B cell (primary cell): ENCODE measurements around the gene ERC2. TPM values are rescaled to one million over a fixed set of nuclear protein-coding genes. Genes with fewer than 3 reads are reported as not detected.

ENCODE experiments used
- ATAC-seq: fragments of 200-7000 bp; cut with Tn5 transposase; one replicate; pipeline ENCODE4 v1.10.0; 2021; ENCODE audit warnings: low read depth, mild to moderate bottlenecking, moderate number of reproducible peaks, moderate library complexity
- CTCF ChIA-PET: fragments of 350-600 bp; sonication (Branson Sonifier 250); formaldehyde crosslinking; loops from one replicate; lab custom pipeline; 2021; ENCODE audit warnings: antibody characterized with exemption, inconsistent platforms; lab: Charles Lee
- POLR2A ChIA-PET: fragments of 350-600 bp; sonication (Branson Sonifier 250); formaldehyde crosslinking; loops from one replicate; lab custom pipeline; 2021; ENCODE audit warnings: antibody characterized with exemption; lab: Charles Lee
- DNase-seq: peaks from one replicate; pipeline ENCODE4 v3.0.0; 2013
- H2AFZ ChIP-seq: 2 replicates; pipeline ENCODE4 v1.6.1; 2012; ENCODE audit warnings: mild to moderate bottlenecking, low read depth, low read length; ENCODE audit not compliant: insufficient read depth, poor library complexity, severe bottlenecking
- H3K27ac ChIP-seq, 2 donors: 1 replicate in 1 of 2; 2 replicates in 1 of 2; pipeline ENCODE4 v1.5.1; 2012 to 2013; ENCODE audit warnings: low read length in 2 of 2, mild to moderate bottlenecking in 2 of 2, moderate library complexity in 1 of 2
- H3K27me3 ChIP-seq, 4 experiments: fragments of 200-600 bp in 1 of 4; sonication (generic) in 1 of 4; replicated peaks in 1 of 4; 1 replicate in 2 of 4; 2 replicates in 2 of 4; pipeline versions ENCODE4 v1.6.1 to v1.7.0; 2013 to 2016; ENCODE audit warnings: low read length in 3 of 4, mild to moderate bottlenecking in 2 of 4, mixed read lengths in 1 of 4, moderate library complexity in 1 of 4; ENCODE audit not compliant: insufficient read depth in 4 of 4, control insufficient read depth in 3 of 4; ENCODE audit errors: control extremely low read depth in 1 of 4
- H3K36me3 ChIP-seq, 2 experiments: replicated peaks in 1 of 2; 1 replicate in 1 of 2; 2 replicates in 1 of 2; pipeline versions ENCODE4 v1.6.1 to v1.7.1; 2013; ENCODE audit warnings: low read length in 1 of 2; ENCODE audit not compliant: insufficient read depth in 2 of 2, control insufficient read depth in 1 of 2; ENCODE audit errors: control extremely low read depth in 1 of 2, extremely low read depth in 1 of 2
- H3K4me1 ChIP-seq, 2 donors: fragments of 200-600 bp in 1 of 2; sonication (generic) in 1 of 2; 1 replicate in 1 of 2; 2 replicates in 1 of 2; pipeline versions ENCODE4 v1.5.1 to v1.6.1; 2013 to 2017; ENCODE audit warnings: low read length in 2 of 2; ENCODE audit not compliant: control insufficient read depth in 2 of 2, insufficient read depth in 2 of 2
- H3K4me2 ChIP-seq: replicated peaks from 2 replicates; pipeline ENCODE3; 2012; ENCODE audit warnings: mild to moderate bottlenecking, low read depth, low read length; ENCODE audit not compliant: poor library complexity, severe bottlenecking
- H3K4me3 ChIP-seq, 5 experiments: fragments of 200-600 bp in 1 of 5; sonication (generic) in 1 of 5; 1 replicate in 3 of 5; 2 replicates in 2 of 5; pipeline versions ENCODE4 v1.5.1 to v1.7.0; 2011 to 2016; ENCODE audit warnings: low read length in 4 of 5, mild to moderate bottlenecking in 4 of 5, low read depth in 2 of 5, control low read depth in 1 of 5, moderate library complexity in 1 of 5; ENCODE audit not compliant: insufficient read depth in 1 of 5; ENCODE audit errors: control extremely low read depth in 1 of 5, extremely low read depth in 1 of 5
- H3K79me2 ChIP-seq: fragments of 200-600 bp; sonication (generic); one replicate; pipeline ENCODE4 v1.6.0; 2016; ENCODE audit warnings: low read length; ENCODE audit not compliant: control insufficient read depth, insufficient read depth
- H3K9ac ChIP-seq: fragments of 200-600 bp; sonication (generic); 2 replicates; pipeline ENCODE4 v1.6.1; 2017; ENCODE audit warnings: mild to moderate bottlenecking, low read length, moderate library complexity
- H3K9me3 ChIP-seq, 3 donors: one replicate each; pipeline versions ENCODE4 v1.6.1 to v1.7.1; 2013; ENCODE audit warnings: low read length in 2 of 3; ENCODE audit not compliant: control insufficient read depth in 2 of 3, insufficient read depth in 1 of 3; ENCODE audit errors: control extremely low read depth in 1 of 3
- H4K20me1 ChIP-seq: 2 replicates; pipeline ENCODE4 v1.6.0; 2012; ENCODE audit warnings: mild to moderate bottlenecking, low read length; ENCODE audit not compliant: insufficient read depth, control insufficient read depth, poor library complexity, severe bottlenecking
- H3K27ac Mint-ChIP-seq: one replicate; pipeline ENCODE4 v1.8.0; 2021; ENCODE audit warnings: mixed read lengths
- H3K27me3 Mint-ChIP-seq: one replicate; pipeline ENCODE4 v1.8.0; 2021; ENCODE audit warnings: mixed read lengths
- H3K4me1 Mint-ChIP-seq: one replicate; pipeline ENCODE4 v1.8.0; 2021; ENCODE audit warnings: mixed read lengths
- H3K4me3 Mint-ChIP-seq: one replicate; pipeline ENCODE4 v1.8.0; 2021; ENCODE audit warnings: mixed read lengths
- H3K9me3 Mint-ChIP-seq: one replicate; pipeline ENCODE4 v1.8.0; 2022; ENCODE audit warnings: mixed read lengths; ENCODE audit not compliant: insufficient read depth
- CTCF ChIP-seq: fragments of 200-600 bp; IDR thresholded peaks from one replicate; pipeline ENCODE4 v1.8.0; 2022; ENCODE audit warnings: antibody characterized with exemption, mild to moderate bottlenecking
- EZH2 ChIP-seq: IDR thresholded peaks from 2 replicates; pipeline ENCODE4 v1.6.1; 2012; ENCODE audit warnings: borderline replicate concordance, low read depth, mild to moderate bottlenecking, moderate library complexity, low read length; ENCODE audit not compliant: insufficient read depth, poor library complexity, severe bottlenecking
- WGBS: methylation state at CpG from one replicate; pipeline ENCODE4 v1.1.5; 2013; ENCODE audit warnings: missing lambda C conversion rate; ENCODE audit not compliant: insufficient coverage; 5-methylcytosine and 5-hydroxymethylcytosine counted together
- intact Hi-C: fragments of 100-400 bp; cut with micrococcal nuclease; formaldehyde crosslinking; loops from one replicate; pipeline ENCODE4 v1.10.0; 2022
- polyA plus RNA-seq: library from polyadenylated mRNA; depleted of rRNA; stranded (reverse); fragments of >200 nt; gene quantifications from 2 replicates; pipeline ENCODE4 v1.2.3, GENCODE V29; 2012
- total RNA-seq, 2 donors: library from RNA; stranded (reverse); fragments of 120-200 nt in 1 of 2; gene quantifications; 1 replicate in 1 of 2; 2 replicates in 1 of 2; pipeline versions ENCODE4 v1.2.3 to v1.2.4, GENCODE V29; 2013 to 2022

The ERC2 gene
- total and polyA plus RNA-seq, 2 donors (not counting 1 experiment from before 2014, with no cell fraction given) = not detected

DNA sequence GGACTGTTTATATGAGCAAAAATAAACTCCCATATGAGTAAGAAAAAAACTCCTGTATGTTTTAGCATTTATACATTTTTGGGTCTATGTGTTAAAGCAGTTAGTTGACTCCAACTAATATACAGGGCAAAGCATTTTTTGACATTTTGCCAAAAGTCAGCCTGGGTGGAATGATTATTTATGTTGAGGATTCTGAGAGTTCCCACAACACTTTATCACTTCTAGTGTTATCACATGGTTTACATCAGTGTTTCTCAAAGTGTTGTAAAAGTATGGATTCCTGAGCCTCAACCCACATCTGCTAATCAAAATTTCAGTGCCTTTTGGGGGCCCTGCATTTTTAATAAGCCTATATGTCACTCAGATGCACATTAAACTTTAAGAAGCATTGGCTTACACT lies 643.9 kb downstream of the ERC2 start:
- Mint-ChIP-seq H3K4me3 (no peak overlapping the region), H3K27me3 (peaks cover 7% of the 10 kb centered on the region), H3K27ac (no peak overlapping the region), H3K9me3 (no peaks in the 10 kb centered on the region), H3K4me1 (no peaks in the 10 kb centered on the region)
- ATAC-seq (no peak), DNase-seq (no peak)
- no peaks in the 10 kb centered on the region for H3K79me2 ChIP-seq
- ChIA-PET POLR2A (no interaction called here), CTCF (no interaction called here)
- no peaks in the 10 kb centered on the region for H3K36me3 ChIP-seq
- no peak overlapping the region for H3K9ac ChIP-seq
- no peak overlapping the region for H3K27ac ChIP-seq
- H3K27me3 ChIP-seq = no peaks in the 10 kb centered on the region
- H3K4me2 ChIP-seq = no peak overlapping the region
- intact Hi-C loops = no loop called here
- H3K4me1 ChIP-seq = no peaks in the 10 kb centered on the region
- H4K20me1 ChIP-seq = no peaks in the 10 kb centered on the region
- no peak for TF ChIP-seq CTCF
- no peak for TF ChIP-seq EZH2
- H3K4me3 ChIP-seq = no peak overlapping the region
- no peak overlapping the region for H2AFZ ChIP-seq
- peaks cover 0 to 8% (median 0%) of the 10 kb centered on the region in 3 donors for H3K9me3 ChIP-seq

- H2AFZ ChIP-seq = no peak overlapping the region
- peaks cover 7% of the 10 kb centered on the region for H3K27me3 Mint-ChIP-seq
- no peak for DNase-seq
- no peaks in the 10 kb centered on the region for H3K4me1 Mint-ChIP-seq
- ATAC-seq = no peak
- no peak overlapping the region for H3K27ac Mint-ChIP-seq
- no peak overlapping the region for H3K4me2 ChIP-seq
- peaks cover 0 to 8% (median 0%) of the 10 kb centered on the region in 3 donors for H3K9me3 ChIP-seq
- H3K27me3 ChIP-seq = no peaks in the 10 kb centered on the region
- no peaks in the 10 kb centered on the region for H3K4me1 ChIP-seq
- 94% methylated on average over 1 of the region's 1 CpG for WGBS
- H3K9ac ChIP-seq = no peak overlapping the region
- H3K27ac ChIP-seq = no peak overlapping the region
- no peak overlapping the region for H3K4me3 Mint-ChIP-seq
- H3K79me2 ChIP-seq = no peaks in the 10 kb centered on the region
- H3K9me3 Mint-ChIP-seq = no peaks in the 10 kb centered on the region
- CTCF ChIA-PET = no interaction called here
- no peak for TF ChIP-seq EZH2
- no peak for TF ChIP-seq CTCF
- no peaks in the 10 kb centered on the region for H3K36me3 ChIP-seq
- H3K4me3 ChIP-seq = no peak overlapping the region
- H4K20me1 ChIP-seq = no peaks in the 10 kb centered on the region
- intact Hi-C loops = no loop called here
- POLR2A ChIA-PET = no interaction called here
These were observed 644.4 kb downstream of the ERC2 start for GRCh38 chr3:55823829-55824228.
